NCI-H524 treated with DMSO at 0.1 percent for 48 hours (cell line): Measurements from ENCODE around the gene CALU.

ENCODE experiments used
- DNase-seq: peaks from one replicate; lab custom pipeline; 2025; lab: John Stamatoyannopoulos, UW

Gene CALU

GRCh38 chr7:128747327-128748079 lies 8.3 kb downstream of the CALU start:
- no peak for DNase-seq

GRCh38 chr7:128752251-128752650 lies 13.1 kb downstream of the CALU start:
- no peak for DNase-seq

- no peak for DNase-seq
These were observed 16.1 kb downstream of the CALU start for GRCh38 chr7:128755075-128755818.

- peak; percentile 74 for DNase-seq
These were observed 16.8 kb downstream of the CALU start for GRCh38 chr7:128755819-128756476.

- no peak for DNase-seq
These were observed 18.0 kb downstream of the CALU start for GRCh38 chr7:128757203-128757602.

- DNase-seq = no peak
These were observed 19.4 kb downstream of the CALU start for GRCh38 chr7:128758553-128758952.

DNA sequence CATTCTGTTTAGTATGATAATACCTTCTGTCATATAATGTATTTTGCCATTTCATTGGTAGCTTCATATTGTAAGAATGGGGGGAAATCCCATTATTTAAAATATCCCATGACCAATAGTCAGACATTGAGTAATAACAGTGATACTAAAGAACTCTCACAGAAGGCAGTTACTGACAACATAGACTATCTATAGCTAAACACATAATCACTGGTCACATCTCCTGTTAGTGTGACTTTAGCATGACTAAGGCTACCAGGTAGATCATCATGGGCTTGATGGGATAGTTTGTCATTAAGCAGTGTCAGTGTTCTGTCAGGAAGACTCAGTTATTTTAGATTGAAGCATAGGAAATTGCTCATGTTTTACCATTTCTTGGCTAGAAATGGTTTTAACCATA lies 20.1 kb downstream of the CALU start:
- no peak for DNase-seq

DNA sequence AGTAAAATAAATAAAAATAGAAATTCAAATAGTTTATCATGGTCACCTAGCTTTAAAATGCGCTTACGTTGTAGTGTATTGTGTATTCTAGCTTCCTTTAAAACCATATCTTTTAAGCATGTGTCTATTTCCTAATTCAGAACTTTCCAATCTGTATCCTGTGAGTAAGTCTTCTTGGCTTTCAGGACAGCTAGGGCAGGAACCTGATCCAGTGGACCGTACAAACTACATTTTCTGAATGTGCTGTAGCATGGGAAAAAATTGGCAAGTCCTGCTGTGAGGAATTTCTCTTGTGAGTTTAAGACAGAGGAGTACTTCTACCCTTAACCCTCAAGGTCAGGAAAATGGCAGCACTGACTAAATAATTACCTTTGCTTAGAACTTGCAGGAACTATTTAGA lies 24.4 kb downstream of the CALU start:
- no peak for DNase-seq

DNA sequence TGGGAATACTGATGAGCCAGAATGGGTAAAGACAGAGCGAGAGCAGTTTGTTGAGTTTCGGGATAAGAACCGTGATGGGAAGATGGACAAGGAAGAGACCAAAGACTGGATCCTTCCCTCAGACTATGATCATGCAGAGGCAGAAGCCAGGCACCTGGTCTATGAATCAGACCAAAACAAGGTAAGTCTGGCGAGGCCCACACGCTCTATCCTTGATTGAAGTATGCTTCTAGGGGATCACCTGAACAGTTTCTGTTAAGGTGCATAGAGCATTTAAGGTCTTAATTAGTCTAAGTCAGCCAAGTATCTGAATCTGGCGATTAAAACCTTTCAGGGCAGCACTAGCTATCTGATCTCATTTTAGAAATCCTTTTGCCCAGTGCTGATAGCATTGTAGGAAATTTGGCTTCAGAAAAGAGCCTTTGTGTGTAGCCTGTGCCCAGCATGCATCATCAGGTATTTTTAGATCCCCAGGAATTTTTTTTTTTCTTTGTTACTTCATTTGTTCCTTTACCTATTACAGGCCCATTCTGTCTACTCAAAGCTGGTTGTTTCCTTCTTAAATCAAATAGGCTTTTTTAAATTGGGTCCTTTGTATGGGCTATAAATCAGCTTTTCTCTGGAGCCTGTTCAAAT lies 28.4 kb downstream of the CALU start:
- DNase-seq = no peak

GRCh38 chr7:128770233-128770632 lies 31.1 kb downstream of the CALU start:
- DNase-seq = no peak

DNA sequence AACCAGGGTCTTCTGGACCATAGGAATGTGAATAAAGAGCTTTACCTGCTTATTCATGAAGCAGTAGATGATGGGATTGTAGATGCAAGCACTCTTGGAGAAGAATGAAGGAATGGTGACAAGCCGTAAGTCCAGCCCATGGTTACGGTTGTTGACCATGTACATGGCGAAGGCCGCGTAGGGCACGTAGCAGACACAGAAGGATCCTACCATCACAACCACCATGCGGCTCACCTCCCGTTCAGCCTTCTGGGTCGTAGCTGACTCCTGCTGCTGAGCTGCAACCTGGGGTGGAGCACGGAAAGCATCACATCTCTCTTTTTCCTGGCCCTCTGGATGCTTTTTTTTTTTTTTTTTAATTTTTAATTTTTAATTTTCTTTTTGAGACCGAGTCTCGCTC lies 34.4 kb downstream of the CALU start:
- DNase-seq = no peak

- DNase-seq = no peak
These were observed 35.0 kb downstream of the CALU start for GRCh38 chr7:128774029-128774689.

DNA sequence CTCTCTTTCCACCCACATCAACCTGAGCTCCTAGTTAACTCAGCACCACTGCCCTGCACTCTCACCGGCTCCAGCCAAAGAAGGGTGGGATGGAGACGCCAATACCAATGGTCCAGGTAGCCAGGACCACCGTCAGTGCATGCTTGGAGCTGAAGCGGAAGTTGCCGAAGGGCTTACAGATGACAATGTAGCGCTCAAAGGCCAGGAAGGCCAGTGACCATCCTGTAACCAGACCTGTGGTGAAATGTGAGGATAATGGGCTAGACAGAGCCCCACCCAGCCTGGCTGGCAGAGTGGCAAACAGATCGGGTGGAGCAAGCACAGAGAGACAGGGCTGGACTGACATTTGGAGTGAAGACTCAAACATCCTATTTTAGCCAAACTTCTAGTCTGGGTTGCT lies 35.8 kb downstream of the CALU start:
- no peak for DNase-seq

DNA sequence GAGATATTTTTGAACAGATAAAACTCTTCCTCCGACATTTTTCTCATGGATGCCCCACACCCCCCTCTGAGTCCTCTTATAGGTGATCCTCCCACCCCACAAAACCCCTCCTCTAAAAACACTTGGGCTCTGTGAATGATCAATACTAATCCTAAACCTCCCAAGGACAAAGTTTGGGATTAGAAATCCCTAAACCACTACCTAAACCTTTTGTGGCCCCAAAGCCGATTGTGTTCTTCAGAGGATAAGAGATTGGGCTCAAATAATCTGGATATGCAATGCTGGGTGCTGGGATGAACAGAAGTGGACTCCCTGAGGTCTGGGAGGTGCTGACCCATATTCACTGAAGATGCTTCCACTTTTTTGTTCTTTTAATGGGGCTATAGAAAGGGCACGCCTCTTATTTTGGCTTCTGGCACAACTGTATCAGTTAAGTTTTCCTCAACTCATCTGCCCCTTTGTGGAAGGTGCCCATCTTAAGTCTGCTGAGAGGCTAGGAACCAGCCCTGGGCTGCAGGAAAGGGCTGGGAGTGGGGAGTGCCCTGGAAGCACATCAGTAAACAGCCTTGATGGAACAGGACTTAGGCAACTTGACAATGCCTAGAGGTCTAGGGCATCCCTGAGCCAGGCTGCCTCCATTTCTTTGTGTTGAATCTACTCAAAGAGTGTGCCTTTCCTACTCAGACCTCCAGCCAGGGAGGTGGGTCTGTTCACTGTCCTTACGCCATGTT lies 36.8 kb downstream of the CALU start, which contains the start of gene OPN1SW:
Gene OPN1SW (minus strand): TSS at position 51 of the 731 bp plus-strand sequence. CDS start 13 bp downstream, at position 38.
- no peak for DNase-seq

- no peak for DNase-seq
These were observed 38.3 kb downstream of the CALU start for GRCh38 chr7:128777156-128778123.

DNA sequence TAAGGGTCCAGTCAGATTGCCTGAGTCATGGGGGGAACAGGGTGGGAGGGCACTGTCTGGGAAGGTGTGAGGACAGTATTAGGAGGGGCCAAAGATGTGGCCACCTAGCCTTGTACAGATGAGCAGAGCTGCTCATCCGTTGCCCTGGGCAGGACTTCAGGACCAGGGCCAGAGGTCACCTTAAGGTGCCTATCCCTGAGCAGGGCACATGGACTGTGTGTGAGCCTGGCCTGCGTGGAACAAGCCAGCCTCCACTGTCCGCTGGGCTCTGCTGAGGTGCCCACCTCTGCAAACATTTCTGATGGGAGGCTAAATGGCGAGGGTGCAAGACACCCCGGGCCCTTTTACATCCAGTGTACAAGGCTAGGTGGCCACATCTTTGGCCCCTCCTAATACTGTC lies 39.8 kb downstream of the CALU start:
- DNase-seq = no peak

DNA sequence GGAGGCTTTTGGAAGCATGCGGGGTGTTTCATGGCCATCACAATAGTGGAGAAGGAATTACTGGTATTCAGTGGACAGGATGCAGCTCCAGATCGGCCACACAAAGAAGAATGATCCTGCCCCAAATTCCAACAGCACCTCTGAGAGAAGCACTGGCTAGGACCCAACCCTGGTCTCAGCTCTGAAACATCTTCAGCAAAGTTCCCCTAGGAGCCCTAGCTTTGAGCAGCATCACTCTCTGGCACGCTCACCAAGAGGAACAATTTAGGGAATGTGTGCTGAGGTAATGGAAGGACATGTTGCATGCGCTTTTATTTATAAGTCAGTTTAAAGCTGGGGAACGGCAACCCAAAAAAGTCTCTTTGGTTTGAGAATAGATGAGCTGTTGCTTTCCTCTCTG lies 42.0 kb downstream of the CALU start:
- DNase-seq = no peak

GRCh38 chr7:128781851-128782250 lies 42.7 kb downstream of the CALU start:
- DNase-seq = no peak

DNA sequence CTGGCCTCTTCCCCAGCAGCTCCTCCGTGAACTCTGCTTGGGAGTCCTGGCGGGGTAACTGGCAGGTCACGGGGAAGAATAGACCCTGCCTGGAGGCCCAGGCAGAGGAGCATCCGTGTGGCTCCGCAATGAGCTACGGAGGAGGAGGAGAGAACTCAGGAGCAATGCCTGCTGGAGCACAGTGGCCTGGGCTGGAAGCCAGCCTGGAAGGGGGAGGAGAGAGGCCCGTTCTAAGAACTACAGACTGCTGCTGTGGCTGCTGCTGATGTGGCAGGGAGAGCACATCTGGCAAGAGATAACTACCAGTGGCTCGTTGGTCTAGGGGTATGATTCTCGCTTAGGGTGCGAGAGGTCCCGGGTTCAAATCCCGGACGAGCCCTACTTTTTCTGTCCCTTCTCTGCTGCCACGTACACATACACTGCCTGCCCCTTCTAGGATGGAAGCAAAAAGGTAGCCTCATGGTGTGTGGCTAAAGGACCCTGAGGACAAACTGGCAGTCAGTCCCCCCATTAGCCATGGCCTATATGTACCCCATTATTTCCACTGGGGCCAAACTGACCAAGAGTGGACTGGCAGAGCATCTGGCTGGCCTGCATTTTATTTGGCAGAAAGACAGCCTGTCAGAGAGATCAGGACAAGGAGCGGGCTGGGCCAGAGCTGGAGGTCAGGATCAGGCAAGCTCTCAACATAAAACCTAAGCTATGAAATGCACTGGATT lies 44.1 kb downstream of the CALU start:
- DNase-seq = no peak
